ENCODE measurements around the gene AFP.

The AFP gene

GRCh38 chr4:73437558-73437956, 1.5 kb downstream of the AFP start:
- no peak for DNase-seq (ENCODE audit: low read depth in 4 of 4, low spot score in 1 of 4)

DNA sequence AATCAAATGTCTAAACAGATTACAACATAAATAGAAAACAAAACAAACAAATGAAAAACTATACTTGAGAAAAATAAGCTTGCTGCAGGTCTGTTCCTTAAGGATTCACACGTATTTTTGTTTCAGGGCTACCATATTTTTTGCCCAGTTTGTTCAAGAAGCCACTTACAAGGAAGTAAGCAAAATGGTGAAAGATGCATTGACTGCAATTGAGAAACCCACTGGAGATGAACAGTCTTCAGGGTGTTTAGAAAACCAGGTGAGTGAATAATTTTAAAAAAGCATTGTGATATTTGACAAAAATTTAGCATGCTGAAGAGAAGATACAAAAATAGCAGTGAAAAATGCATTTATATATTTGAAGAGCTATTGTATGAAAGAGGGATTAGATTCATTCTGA, 2.0 kb downstream of the AFP start:
- no peak for DNase-seq (ENCODE audit: low read depth in 4 of 4, low spot score in 1 of 4)

DNA sequence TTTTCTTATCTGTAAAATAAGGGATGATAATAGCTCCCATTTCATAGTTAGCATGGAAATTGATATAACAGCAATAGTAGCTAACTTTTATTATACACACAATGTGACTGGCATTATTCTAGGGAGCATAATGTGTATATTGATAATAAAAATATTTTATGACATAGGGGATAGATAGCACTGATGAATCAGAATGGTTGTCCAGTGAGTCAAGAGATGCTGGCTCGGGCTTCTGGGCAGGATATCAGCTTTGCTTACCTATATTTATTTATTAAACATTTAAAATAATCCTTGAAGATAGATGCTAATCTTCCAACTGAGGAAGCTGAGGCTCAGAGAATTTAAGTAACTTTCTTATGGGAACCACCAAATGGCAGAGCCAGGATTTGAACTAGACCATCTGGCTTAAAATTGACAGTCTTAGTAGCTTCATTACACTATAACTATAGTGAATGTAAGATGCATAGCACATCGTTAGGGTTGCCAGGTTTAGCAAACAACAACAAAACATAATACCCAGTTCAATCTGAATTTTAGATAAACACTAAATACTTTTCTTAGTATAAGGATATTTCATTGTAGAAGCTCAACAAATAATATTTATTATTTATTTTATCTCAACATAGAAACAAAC, 2.7 kb downstream of the AFP start:
- DNase-seq (ENCODE audit: low read depth in 4 of 4, low spot score in 1 of 4): no peak

DNA sequence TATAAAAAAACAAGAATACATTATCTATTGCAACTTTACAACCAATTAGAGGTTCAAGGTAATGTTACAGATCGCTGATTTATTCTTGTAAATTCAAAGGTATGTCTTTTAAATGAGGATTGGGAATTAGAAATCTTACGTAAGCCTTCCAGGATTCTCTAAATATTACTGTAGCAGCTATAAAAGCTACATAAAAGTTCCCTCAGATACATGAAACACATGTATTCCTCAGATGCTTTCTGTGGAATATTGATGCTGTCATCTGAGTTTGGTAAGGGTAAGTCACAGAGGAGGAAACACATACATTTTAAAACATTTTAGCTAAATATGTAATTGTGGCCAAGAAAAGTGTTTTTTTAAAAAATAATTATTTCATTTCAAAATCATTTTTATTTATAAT, 3.4 kb downstream of the AFP start:
- DNase-seq (ENCODE audit: low read depth in 4 of 4, low spot score in 1 of 4): no peak

DNA sequence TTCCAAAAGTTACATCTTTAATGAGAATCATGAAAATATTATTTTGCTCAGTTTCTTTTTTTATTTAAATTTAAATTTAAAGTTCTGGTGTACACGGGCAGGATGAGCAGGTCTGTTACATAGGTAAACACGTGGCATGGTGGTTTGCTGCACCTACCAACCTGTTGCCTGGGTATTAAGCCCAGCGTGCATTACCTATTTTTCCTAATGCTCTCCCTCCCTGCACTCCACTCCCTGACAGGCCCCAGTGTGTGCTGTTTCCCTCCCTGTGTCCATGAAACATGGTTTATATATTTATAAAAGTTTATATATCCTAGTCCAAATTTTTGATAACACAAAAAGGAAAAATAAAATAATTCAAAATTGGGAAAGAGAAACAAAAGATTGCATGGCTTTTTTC, 4.0 kb downstream of the AFP start:
- no peak for DNase-seq (ENCODE audit: low read depth in 4 of 4, low spot score in 1 of 4)

- no peak for DNase-seq (ENCODE audit: low read depth in 4 of 4, low spot score in 1 of 4)
These were observed 4.6 kb downstream of the AFP start for GRCh38 chr4:73440653-73441052.

DNA sequence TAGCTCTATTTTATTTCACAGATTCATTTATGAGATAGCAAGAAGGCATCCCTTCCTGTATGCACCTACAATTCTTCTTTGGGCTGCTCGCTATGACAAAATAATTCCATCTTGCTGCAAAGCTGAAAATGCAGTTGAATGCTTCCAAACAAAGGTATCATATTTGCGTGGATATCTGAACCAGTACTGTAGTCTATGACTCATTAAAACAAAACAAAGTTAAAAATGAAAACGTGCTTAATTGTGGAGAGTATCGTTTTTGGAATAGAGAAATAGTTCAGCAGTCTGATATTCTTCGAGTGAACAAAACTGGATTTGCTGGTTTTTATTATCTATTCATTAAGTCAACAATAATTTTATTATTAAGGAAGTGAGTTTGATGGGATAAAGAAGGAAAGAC, 6.3 kb downstream of the AFP start:
- no peak for DNase-seq (ENCODE audit: low read depth in 4 of 4, low spot score in 1 of 4)

- DNase-seq (ENCODE audit: low read depth in 4 of 4, low spot score in 1 of 4): no peak
These were observed 7.2 kb downstream of the AFP start for GRCh38 chr4:73443224-73443623.

- no peak for DNase-seq (ENCODE audit: low read depth in 4 of 4, low spot score in 1 of 4)
These were observed 9.6 kb downstream of the AFP start for GRCh38 chr4:73445383-73446335.

GRCh38 chr4:73446336-73446938, 10.4 kb downstream of the AFP start:
- DNase-seq (ENCODE audit: low read depth in 4 of 4, low spot score in 1 of 4): no peak

DNA sequence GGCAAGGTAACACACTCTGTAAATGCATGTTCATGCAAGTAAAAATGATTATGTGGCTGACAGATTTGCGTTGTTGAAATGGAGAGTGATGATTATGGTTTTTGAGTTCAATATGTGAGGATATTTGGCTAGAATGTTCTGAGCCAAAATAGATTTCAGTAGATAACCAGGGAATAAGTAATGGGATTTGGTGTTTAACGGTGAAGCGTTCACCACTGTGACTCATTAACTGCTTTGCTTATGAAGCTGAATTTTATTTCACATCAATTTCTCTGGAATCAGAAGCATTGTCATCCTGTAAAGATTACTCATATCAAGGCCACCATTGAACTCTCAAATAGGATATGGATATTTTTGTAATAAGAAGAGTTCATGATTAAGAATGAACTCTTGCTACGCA, 11.7 kb downstream of the AFP start:
- no peak for DNase-seq (ENCODE audit: low read depth in 4 of 4, low spot score in 1 of 4)

- no peak for DNase-seq (ENCODE audit: low read depth in 4 of 4, low spot score in 1 of 4)
These were observed 12.6 kb downstream of the AFP start for GRCh38 chr4:73448448-73449203.

- DNase-seq (ENCODE audit: low read depth in 4 of 4, low spot score in 1 of 4): no peak
These were observed 14.5 kb downstream of the AFP start for GRCh38 chr4:73450398-73451004.

- no peak for DNase-seq (ENCODE audit: low read depth in 4 of 4, low spot score in 1 of 4)
These were observed 15.4 kb downstream of the AFP start for GRCh38 chr4:73451404-73451803.

- no peak for DNase-seq (ENCODE audit: low read depth in 4 of 4, low spot score in 1 of 4)
These were observed 16.1 kb downstream of the AFP start for GRCh38 chr4:73451981-73452747.

DNA sequence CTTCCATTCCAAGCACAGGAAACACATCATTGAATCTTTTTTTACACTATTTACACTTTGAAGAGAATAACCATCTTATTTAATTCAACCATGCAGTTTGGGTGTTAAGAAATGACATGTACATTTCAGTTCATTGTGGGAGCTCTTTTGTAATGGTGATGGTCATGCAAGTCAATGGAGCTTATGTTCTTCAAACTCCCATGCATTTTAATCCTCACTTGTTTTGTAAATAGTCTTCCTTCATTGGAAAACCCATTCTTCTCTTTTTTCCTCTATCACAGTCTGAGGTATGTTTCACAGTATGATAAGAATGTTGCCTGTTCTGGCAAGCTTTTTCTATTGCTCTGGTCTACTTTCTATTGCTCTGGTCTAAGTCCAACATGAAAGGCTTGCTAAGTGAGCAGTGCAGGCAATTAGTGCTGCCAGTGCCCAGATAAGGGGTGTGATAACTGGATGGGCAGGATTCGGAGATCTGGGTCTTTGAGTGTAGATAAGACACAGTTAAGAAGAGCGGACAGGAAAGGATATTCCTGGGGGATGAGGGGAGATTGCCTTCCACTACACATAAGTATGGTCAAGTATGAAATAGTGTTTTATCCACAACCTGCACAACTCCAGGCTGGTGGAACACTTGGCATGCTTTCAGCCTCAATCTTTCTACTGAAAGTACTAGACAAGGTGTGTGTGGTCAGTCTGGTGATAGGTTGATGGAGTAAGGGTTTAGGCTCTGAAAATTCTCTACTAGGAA, 17.1 kb downstream of the AFP start:
- DNase-seq (ENCODE audit: low read depth in 4 of 4, low spot score in 1 of 4): no peak

DNA sequence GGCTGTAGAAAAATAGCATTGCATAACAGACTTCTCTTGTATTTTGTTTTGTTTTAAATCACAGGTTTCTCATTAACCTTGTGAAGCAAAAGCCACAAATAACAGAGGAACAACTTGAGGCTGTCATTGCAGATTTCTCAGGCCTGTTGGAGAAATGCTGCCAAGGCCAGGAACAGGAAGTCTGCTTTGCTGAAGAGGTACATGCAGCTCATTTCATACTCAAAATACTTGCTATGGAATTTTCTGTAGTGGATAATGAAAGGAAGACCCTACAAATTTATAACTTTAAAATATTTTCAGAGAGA, 17.6 kb downstream of the AFP start:
- DNase-seq (ENCODE audit: low read depth in 4 of 4, low spot score in 1 of 4): no peak

- no peak for DNase-seq (ENCODE audit: low read depth in 4 of 4, low spot score in 1 of 4)
These were observed 18.9 kb downstream of the AFP start for GRCh38 chr4:73454920-73455319.

DNA sequence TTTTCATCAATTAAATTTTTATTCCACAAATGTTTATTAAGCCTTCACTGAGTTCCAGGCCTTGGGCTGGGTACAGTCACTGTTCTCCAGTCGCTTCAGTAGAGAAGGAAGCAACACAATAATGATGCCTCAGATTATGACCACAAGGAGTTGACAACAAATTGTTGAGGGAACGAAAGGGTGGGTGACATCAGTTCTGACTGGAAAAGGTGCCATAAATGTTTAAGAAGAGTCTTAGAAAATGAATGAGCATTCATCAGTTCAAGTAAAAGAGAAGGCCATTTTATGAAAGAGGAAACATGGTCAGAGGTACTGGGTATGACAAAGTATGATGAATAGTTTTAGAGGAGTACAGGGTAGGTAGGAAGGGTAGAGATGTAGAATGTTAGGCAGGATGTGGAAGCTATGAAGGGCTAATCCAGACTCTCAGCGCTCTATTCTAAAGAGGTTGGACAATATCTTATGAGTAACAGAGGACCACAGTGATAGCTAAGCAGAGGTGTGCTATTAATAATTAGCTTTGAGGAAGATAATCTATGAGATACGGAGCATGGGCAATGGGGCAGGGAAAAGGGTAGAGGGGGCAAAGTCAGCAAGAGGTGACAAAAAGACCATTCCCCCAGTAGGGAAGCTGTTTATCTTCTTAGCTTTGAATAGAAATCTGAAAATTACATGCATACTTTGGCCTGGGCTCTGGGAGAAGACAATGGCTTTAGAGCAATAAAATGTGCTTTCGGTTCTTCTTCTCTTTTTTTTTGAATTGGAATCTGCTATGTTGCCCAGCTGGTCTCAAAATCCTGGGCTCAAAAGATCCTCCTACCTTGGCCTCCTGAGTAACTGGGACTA, 20.4 kb downstream of the AFP start:
- DNase-seq (ENCODE audit: low read depth in 4 of 4, low spot score in 1 of 4): no peak

Data from stimulated activated CD4-positive, alpha-beta T cell treated with anti-CD3 and anti-CD28 coated beads, Interleukin-1b, Interleukin-23, amount 100 ng/mL, for 24 hours (primary cell).